NCI-H2029 treated with DMSO at 0.1 percent for 48 hours (cell line): ENCODE measurements around the gene SMYD3.

ENCODE experiments used
- DNase-seq: peaks from one replicate; lab custom pipeline; 2025; lab: John Stamatoyannopoulos, UW

The SMYD3 gene

DNA sequence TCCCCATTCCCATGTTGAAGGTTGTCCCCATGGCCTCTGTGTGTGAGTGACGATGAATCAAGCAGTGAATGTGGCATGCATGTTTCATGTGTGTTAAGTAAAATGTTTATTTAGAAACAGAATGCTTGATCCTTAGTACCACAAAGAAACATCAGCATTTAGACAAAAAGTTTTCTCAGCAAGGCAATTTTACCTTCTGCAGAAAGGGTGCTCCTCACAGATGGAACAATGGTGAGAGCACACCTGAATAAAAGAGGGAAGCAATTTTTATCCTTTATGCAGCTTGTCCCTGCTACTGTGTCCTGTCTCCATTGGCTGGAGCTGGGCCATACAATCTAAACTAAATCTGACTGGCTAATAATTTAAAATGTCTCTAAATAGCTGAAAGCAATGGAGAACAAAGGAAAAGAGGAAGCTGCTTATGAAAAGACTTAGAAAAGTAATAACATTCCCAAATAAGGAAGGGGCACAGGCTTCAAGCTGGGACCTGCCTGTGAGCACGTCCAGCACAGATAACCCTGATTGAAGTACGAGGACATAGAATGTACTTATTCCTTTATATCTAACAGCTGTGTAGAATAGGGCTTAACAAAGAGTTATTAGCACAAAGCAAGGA, 8.4 kb upstream of the SMYD3 start:
- no peak for DNase-seq

GRCh38 chr1:246513619-246514343, 6.7 kb upstream of the SMYD3 start:
- DNase-seq, result no peak

DNA sequence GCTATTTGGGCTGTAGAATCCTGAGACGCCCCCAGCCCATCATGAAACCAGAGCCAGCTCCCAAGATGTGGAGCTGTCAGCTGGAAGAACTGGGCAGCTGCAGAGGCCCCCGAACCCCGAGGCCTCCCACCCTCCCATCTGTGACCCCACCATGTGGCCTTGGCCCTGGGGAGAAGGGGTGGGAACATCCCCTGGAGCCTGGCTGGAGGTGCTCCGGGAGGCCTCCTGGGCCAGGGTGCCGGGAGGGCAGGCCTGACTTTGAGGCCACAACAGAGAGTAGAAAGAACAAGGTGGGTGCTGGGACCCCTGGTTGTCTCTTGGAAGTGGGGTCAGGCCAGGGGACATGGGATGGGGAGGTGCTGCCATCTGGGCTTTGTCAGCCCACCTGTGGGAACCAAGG, 6.0 kb upstream of the SMYD3 start:
- DNase-seq, result no peak

DNA sequence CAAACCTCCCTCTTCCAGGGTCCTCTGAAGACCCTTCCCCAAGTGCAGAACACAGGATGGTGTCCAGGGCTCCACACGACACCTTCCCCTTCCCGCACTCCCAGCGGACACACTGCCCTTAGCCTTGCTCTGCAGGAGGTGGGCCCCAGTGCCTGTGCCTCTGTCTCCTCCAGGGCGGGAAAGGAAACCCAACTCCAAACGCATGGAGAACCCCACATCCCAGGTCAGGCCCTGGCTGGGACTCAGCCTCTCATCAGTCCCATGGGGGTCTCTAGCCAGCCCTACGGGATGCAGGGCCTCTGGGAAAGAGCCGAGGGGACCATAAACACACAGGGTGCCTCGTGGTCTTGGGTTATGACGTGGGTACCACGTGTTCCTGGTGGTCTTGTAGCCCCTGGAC, 5.6 kb upstream of the SMYD3 start:
- DNase-seq, result no peak

DNA sequence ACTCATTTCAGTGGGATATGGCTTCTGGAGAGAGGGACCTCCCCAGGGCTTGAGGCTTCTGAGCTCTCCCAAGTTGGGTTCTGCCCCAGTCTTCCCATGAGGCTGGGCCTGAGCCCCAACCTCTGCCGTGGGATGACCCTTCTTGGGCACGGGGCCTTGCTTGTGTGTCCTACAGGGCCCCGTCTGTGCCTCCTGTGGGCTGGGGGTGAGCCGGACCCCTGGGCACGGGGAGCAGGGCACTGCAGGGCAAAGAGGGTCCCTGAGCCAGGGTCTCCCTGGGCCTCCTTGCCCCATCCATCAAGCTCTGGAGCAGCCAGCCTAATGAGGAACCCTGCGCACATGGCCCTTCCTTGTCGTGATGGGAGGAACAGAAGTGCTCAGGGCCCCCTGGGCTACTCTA, 5.2 kb upstream of the SMYD3 start:
- no peak for DNase-seq

- DNase-seq, result no peak
These were observed 4.1 kb upstream of the SMYD3 start for GRCh38 chr1:246511203-246511602.

- DNase-seq, result no peak
These were observed 3.3 kb upstream of the SMYD3 start for GRCh38 chr1:246510147-246511030.

GRCh38 chr1:246508897-246509688, 2.0 kb upstream of the SMYD3 start:
- DNase-seq, result no peak

DNA sequence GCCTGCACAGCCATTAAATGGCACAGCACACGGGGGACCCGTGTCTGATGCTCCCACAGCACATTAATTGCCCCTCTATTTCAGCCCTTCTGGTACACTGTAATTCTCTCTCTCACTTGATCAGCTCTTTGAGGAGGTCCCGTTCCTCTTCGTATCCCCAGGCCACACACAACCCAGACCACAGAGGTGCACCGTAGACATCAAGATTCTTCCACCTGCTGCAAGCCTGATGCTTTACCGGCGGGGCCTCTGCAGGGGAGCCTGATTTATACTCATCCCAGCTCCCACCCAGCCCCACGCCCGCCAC, 759 bp downstream of the SMYD3 start:
- no peak for DNase-seq

DNA sequence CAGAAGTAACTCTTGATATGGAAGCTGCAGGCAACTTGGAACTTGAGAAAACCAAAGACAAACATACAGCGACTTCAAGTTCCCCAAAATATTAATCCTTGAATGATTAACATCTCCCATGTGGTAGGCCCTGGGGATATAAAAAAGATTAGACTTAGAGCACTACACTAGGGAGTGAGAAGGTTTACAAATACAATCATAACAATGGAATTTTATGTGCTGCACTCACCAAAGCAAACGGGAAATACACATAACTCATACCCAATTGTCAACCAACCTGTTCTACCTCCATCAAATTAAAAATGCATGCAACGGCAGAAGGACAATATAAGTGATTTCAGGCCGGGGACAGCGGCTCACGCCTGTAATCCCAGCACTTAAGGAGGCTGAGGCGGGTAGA, 3.7 kb downstream of the SMYD3 start:
- no peak for DNase-seq

DNA sequence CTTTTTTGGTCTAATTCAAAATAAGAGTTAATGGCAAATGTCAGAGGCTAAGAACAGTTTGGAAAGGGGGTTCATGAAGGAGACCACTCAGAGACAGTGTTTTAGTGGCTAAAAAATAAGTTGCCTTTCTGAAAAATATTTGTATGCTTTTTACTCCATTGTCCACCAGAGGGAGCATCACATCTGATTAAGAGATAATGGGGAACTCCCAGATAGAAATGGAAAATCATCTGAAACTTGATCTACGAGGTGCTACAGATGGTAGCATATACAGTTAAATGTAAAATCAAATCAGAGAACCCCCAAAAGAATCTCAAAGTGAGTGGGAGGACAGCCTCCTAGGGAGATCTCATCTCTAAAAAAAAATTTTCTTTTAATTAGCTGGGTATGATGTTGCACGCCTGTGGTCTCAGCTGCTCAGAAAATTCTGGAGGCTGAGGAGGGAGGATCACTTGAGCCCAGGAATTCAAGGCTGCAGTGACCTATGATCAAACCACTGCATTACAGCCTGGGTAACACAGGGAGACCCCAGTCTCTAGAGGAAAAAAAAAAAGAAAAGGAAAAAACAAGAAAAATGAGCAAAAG, 9.7 kb downstream of the SMYD3 start:
- peak; percentile 45 for DNase-seq

GRCh38 chr1:246492611-246493245, 14.4 kb downstream of the SMYD3 start:
- DNase-seq, result peak; percentile 64

DNA sequence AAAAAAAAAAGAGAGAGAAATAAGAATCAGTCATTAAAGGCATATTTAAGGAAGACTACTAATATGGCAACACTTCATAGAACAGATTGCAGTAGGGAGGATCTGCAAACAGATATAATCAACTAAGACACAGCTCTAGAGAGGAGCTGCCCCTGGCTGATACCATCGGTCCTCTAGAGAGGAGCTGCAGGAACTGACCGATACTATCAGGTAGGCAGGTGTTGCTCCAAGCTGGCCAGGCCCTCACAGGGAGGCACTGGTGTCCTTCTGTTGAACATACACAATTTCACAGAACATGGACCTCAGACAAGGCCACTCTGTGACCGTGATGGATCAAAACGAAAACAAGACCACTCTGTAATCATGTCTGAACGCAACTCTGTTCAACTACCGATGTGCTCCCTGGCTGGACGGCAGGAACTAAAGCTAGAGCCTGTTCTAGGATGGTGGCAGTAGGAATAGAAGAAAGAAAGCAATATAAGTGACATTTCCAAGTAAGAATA, 15.5 kb downstream of the SMYD3 start:
- DNase-seq, result no peak

GRCh38 chr1:246488674-246489073, 18.4 kb downstream of the SMYD3 start:
- no peak for DNase-seq

DNA sequence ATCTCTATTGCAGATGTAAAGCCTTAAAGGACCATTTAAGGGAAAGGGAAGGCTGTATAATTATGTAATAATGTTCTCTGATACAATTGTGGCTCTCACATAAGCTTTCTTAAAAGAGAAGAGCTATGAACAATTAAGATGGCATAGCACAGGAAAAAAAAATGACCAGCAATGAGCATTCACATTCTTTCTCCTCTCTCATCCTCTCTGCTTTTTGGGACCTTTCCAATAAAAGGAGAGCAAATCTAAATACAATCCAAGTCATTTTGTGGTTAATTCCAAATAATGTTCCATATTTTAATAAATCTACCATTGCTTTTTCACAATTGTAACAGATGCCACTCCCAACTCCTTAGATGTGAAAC, 23.5 kb downstream of the SMYD3 start:
- no peak for DNase-seq

DNA sequence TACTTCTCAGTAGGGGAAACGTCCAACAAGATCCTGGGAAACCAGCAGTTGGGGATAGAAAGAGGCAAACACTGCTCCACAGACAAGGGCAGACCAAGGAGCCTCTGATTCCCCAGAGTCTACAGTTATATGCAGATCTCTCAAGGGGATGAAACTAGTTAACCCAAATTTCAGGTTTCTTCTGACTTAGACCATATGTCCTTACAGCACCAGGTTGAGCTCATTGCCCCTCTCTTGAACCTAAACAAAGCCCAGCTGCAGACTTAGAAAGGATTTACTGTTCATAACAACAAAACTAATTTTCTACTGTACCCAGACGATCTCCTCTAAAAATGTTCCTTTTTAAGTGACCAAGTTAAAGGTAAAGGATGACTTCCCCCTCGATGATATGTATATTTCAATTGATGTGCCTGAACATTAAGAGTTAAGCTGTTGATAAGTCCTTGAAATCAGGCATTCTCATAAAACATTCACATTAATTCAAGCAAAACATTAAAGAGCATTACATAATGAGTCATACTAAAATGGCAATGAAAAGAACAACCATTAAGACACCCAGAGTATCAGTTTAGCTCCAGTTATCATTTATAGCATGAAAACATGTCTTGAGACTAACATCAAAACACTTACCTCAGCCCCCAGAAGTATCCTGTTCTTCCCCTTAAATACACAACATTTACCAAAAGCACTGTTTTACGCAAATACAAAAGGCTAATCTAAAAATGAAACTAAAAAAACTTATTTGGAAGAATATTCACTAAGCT, 24.1 kb downstream of the SMYD3 start:
- no peak for DNase-seq

GRCh38 chr1:246479061-246479460, 28.0 kb downstream of the SMYD3 start:
- no peak for DNase-seq

- no peak for DNase-seq
These were observed 29.4 kb downstream of the SMYD3 start for GRCh38 chr1:246477634-246478033.

- DNase-seq, result no peak
These were observed 30.3 kb downstream of the SMYD3 start for GRCh38 chr1:246476771-246477170.

DNA sequence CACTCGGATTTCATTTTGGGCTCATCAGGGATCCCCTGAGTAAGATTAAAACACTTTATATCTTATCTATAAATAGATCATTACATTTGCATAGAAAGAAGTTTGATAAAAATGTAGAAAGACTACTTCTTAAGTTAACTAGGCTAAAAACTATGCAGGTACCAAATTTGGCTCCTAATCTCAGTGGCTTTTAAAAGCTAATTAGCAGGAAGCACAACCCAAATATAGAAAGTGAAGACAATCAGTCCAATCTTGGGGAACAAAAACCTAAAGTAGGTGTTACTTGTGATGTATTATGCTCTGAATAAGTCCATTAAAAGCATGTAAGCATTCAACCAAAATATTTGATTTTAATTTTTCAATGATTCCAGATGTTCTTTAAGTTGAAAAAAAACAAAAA, 35.4 kb downstream of the SMYD3 start:
- DNase-seq, result no peak

- DNase-seq, result no peak
These were observed 36.5 kb downstream of the SMYD3 start for GRCh38 chr1:246470585-246470984.
